Glutamatergic neuron (in vitro differentiated cells): ENCODE measurements around the gene WBP2. TPM values are rescaled to one million over a fixed set of nuclear protein-coding genes. Genes with fewer than 3 reads are reported as not detected.

ENCODE experiments used
- DNase-seq: peaks from one replicate; pipeline ENCODE4 v3.0.0; 2022
- H3K27ac Mint-ChIP-seq: one replicate; pipeline ENCODE4 v1.8.0; 2020; ENCODE audit warnings: mild to moderate bottlenecking, mixed read lengths, inconsistent platforms; ENCODE audit not compliant: unreplicated experiment
- H3K27me3 Mint-ChIP-seq: one replicate; pipeline ENCODE4 v1.8.0; 2020; ENCODE audit warnings: mild to moderate bottlenecking, moderate library complexity, mixed read lengths, inconsistent platforms; ENCODE audit not compliant: unreplicated experiment
- H3K36me3 Mint-ChIP-seq: one replicate; pipeline ENCODE4 v1.8.0; 2020; ENCODE audit warnings: mild to moderate bottlenecking, mixed read lengths, inconsistent platforms; ENCODE audit not compliant: unreplicated experiment
- H3K4me1 Mint-ChIP-seq: one replicate; pipeline ENCODE4 v1.8.0; 2020; ENCODE audit warnings: mild to moderate bottlenecking, low read depth, mixed read lengths, inconsistent platforms; ENCODE audit not compliant: unreplicated experiment
- H3K4me3 Mint-ChIP-seq: one replicate; pipeline ENCODE4 v1.8.0; 2020; ENCODE audit warnings: mild to moderate bottlenecking, mixed read lengths, inconsistent platforms; ENCODE audit not compliant: unreplicated experiment
- H3K9me3 Mint-ChIP-seq: one replicate; pipeline ENCODE4 v1.8.0; 2020; ENCODE audit warnings: mild to moderate bottlenecking, moderate library complexity, mixed read lengths, inconsistent platforms; ENCODE audit not compliant: unreplicated experiment
- CTCF ChIP-seq: fragments of 200-600 bp; sonication (generic); IDR thresholded peaks from one replicate; pipeline ENCODE4 v1.5.0; 2021; ENCODE audit not compliant: partially characterized antibody, unreplicated experiment
- total RNA-seq: library from RNA; stranded (reverse); fragmentation: NEBNext Ultra II Directional; extraction: Animal tissue kit (Norgen Biotek cat#: 25700); gene quantifications from one replicate; pipeline ENCODE4 v1.2.1, GENCODE V29; 2021; ENCODE audit not compliant: unreplicated experiment

WBP2 gene
- total RNA-seq, 1 donor from 2014 or later = 111 TPM

- H3K27ac Mint-ChIP-seq = no peak overlapping the region
- H3K9me3 Mint-ChIP-seq = peaks cover 2% of the 10 kb centered on the region
- H3K36me3 Mint-ChIP-seq = no peaks in the 10 kb centered on the region
- peaks cover 16% of the 10 kb centered on the region for H3K4me1 Mint-ChIP-seq
- H3K4me3 Mint-ChIP-seq = no peak overlapping the region
- DNase-seq = no peak
- H3K27me3 Mint-ChIP-seq = peaks cover 11% of the 10 kb centered on the region
- no peak for TF ChIP-seq CTCF
These were observed 40.2 kb downstream of the WBP2 start for GRCh38 chr17:75814900-75815373.

- no peak for DNase-seq
- H3K27me3 Mint-ChIP-seq = peaks cover 6% of the 10 kb centered on the region
- H3K27ac Mint-ChIP-seq = peak overlapping the region; percentile 17
- no peak overlapping the region for H3K4me3 Mint-ChIP-seq
- H3K36me3 Mint-ChIP-seq = no peaks in the 10 kb centered on the region
- peaks cover 2% of the 10 kb centered on the region for H3K9me3 Mint-ChIP-seq
- H3K4me1 Mint-ChIP-seq = peaks cover 20% of the 10 kb centered on the region
- TF ChIP-seq CTCF = no peak
These were observed 41.1 kb downstream of the WBP2 start for GRCh38 chr17:75814021-75814395.

GRCh38 chr17:75813081-75814020 lies 41.8 kb downstream of the WBP2 start:
- Mint-ChIP-seq H3K4me3 (peak overlapping the region; percentile 30), H3K4me1 (peaks cover 25% of the 10 kb centered on the region), H3K9me3 (no peaks in the 10 kb centered on the region), H3K36me3 (no peaks in the 10 kb centered on the region), H3K27ac (peak overlapping the region; percentile 59), H3K27me3 (peaks cover 6% of the 10 kb centered on the region)
- no peak for TF ChIP-seq CTCF
- DNase-seq = no peak

GRCh38 chr17:75812096-75813013 lies 42.8 kb downstream of the WBP2 start:
- H3K9me3 Mint-ChIP-seq = no peaks in the 10 kb centered on the region
- no peak for DNase-seq
- H3K4me1 Mint-ChIP-seq = peaks cover 31% of the 10 kb centered on the region
- H3K36me3 Mint-ChIP-seq = no peaks in the 10 kb centered on the region
- peak overlapping the region; percentile 59 for H3K27ac Mint-ChIP-seq
- no peak for TF ChIP-seq CTCF
- peak overlapping the region; percentile 30 for H3K4me3 Mint-ChIP-seq
- H3K27me3 Mint-ChIP-seq = peaks cover 6% of the 10 kb centered on the region
